Loucy (cell line): ENCODE results near the gene GIT2.

Source experiments
- CTCF ChIP-seq: fragments of 200-600 bp; sonication (generic); conservative IDR thresholded peaks from 2 replicates; pipeline ENCODE4 v1.5.1; 2014; ENCODE audit warnings: mild to moderate bottlenecking, antibody characterized with exemption, low read length
- EZH2phosphoT487 ChIP-seq: fragments of 200-600 bp; IDR thresholded peaks from 2 replicates; pipeline ENCODE4 v1.6.1; 2018; ENCODE audit warnings: antibody characterized with exemption, mild to moderate bottlenecking, moderate library complexity, borderline replicate concordance

GRCh38 chr12:109998241-109998903 lies 2.2 kb upstream of the GIT2 start:
- TF ChIP-seq CTCF (no peak), EZH2phosphoT487 (no peak)
